Liver (tissue), 9 donors: ENCODE data around the gene UTS2R. TPM values are rescaled to one million over a fixed set of nuclear protein-coding genes. Genes with fewer than 3 reads are reported as not detected.

Source experiments
- DNase-seq: peaks from one replicate; pipeline ENCODE4 v3.0.0-alpha.2; 2017; ENCODE audit warnings: low spot score
- H3K27ac ChIP-seq, 2 donors: one replicate each; pipeline ENCODE4 v1.7.0; 2013; ENCODE audit warnings: inconsistent platforms in 2 of 2, low read length in 2 of 2, control low read depth in 1 of 2, low read depth in 1 of 2, mild to moderate bottlenecking in 1 of 2
- H3K27me3 ChIP-seq, 4 donors: one replicate each; pipeline versions ENCODE4 v1.6.1 to v1.7.0; 2013; ENCODE audit warnings: low read length in 3 of 4, inconsistent platforms in 1 of 4, mild to moderate bottlenecking in 1 of 4, moderate library complexity in 1 of 4; ENCODE audit not compliant: control insufficient read depth in 4 of 4, insufficient read depth in 4 of 4
- H3K36me3 ChIP-seq, 4 donors: one replicate each; pipeline versions ENCODE4 v1.6.1 to v1.7.0; 2013; ENCODE audit warnings: low read length in 3 of 4, mild to moderate bottlenecking in 3 of 4, low read depth in 1 of 4, moderate library complexity in 1 of 4; ENCODE audit not compliant: control insufficient read depth in 4 of 4, insufficient read depth in 3 of 4
- H3K4me1 ChIP-seq, 4 donors: one replicate each; pipeline versions ENCODE4 v1.6.1 to v1.7.0; 2013; ENCODE audit warnings: low read length in 3 of 4, mild to moderate bottlenecking in 3 of 4, moderate library complexity in 1 of 4; ENCODE audit not compliant: control insufficient read depth in 4 of 4, insufficient read depth in 4 of 4
- H3K4me3 ChIP-seq, 3 donors: one replicate each; pipeline versions ENCODE4 v1.6.1 to v1.7.0; 2013; ENCODE audit warnings: low read length in 3 of 3, control low read depth in 1 of 3, low read depth in 1 of 3, mild to moderate bottlenecking in 1 of 3
- H3K9ac ChIP-seq, 2 donors: one replicate each; pipeline ENCODE4 v1.7.0; 2013; ENCODE audit warnings: low read length in 2 of 2, mild to moderate bottlenecking in 2 of 2, moderate library complexity in 2 of 2, control low read depth in 1 of 2, low read depth in 1 of 2
- H3K9me3 ChIP-seq, 4 donors: one replicate each; pipeline versions ENCODE4 v1.6.1 to v1.7.0; 2013; ENCODE audit warnings: low read length in 3 of 4; ENCODE audit not compliant: control insufficient read depth in 4 of 4
- CTCF ChIP-seq: fragments of 150-350 bp; IDR thresholded peaks from 2 replicates; pipeline ENCODE4 v1.5.1; 2017; ENCODE audit warnings: improper control_type of control experiment, low read depth, low read length; ENCODE audit not compliant: missing input control
- FOXA1 ChIP-seq: IDR thresholded peaks from 2 replicates; pipeline ENCODE4 v1.6.1; 2016; ENCODE audit warnings: antibody characterized with exemption
- FOXA2 ChIP-seq: IDR thresholded peaks from 2 replicates; pipeline ENCODE4 v1.6.1; 2016; ENCODE audit warnings: antibody characterized with exemption
- GABPA ChIP-seq, 2 donors: IDR thresholded peaks in 1 of 2; conservative IDR thresholded peaks in 1 of 2; 2 replicates each; pipeline ENCODE4 v1.6.1; 2016; ENCODE audit warnings: antibody characterized with exemption in 2 of 2, mild to moderate bottlenecking in 1 of 2, moderate library complexity in 1 of 2
- HNF4A ChIP-seq, 2 donors: conservative IDR thresholded peaks; 2 replicates each; pipeline ENCODE4 v1.6.1; 2016; ENCODE audit warnings: antibody characterized with exemption in 2 of 2, mild to moderate bottlenecking in 2 of 2
- JUND ChIP-seq, 2 donors: IDR thresholded peaks; 2 replicates each; pipeline ENCODE4 v1.6.1; 2016; ENCODE audit warnings: antibody characterized with exemption in 2 of 2
- REST ChIP-seq: IDR thresholded peaks from 2 replicates; pipeline ENCODE4 v1.6.1; 2016; ENCODE audit warnings: antibody characterized with exemption, mild to moderate bottlenecking
- RXRA ChIP-seq, 2 donors: IDR thresholded peaks; 2 replicates each; pipeline ENCODE4 v1.6.1; 2017 to 2018; ENCODE audit warnings: antibody characterized with exemption in 2 of 2, mild to moderate bottlenecking in 1 of 2
- TAF1 ChIP-seq: conservative IDR thresholded peaks from 2 replicates; pipeline ENCODE4 v1.6.1; 2016; ENCODE audit warnings: antibody characterized with exemption, mild to moderate bottlenecking
- WGBS: extraction: QIAGEN DNeasy Blood & Tissue Kit; methylation state at CpG from one replicate; pipeline ENCODE4 v1.1.7; 2013; 5-methylcytosine and 5-hydroxymethylcytosine counted together
- polyA plus RNA-seq, 2 donors: library from polyadenylated mRNA; stranded (reverse) in 1 of 2; unstranded in 1 of 2; fragments of 200-250 nt in 1 of 2; fragments of >200 nt in 1 of 2; fragmentation: Nextera tagmentation in 1 of 2; extraction: Ambion mirVana in 1 of 2; gene quantifications; one replicate each; pipeline versions ENCODE4 v1.2.1 to v1.2.3, GENCODE V29; 2013 to 2015
- total RNA-seq, 2 donors: library from RNA; depleted of rRNA; stranded (reverse); fragments of >200 nt; gene quantifications; one replicate each; pipeline ENCODE4 v1.2.3, GENCODE V29; 2014
- donor health status: healthy.
- donor health status: healthy.
- donor health status: healthy.
- donor health status: healthy.
- donor health status: healthy.

The UTS2R gene
- total RNA-seq (not detected), polyA plus RNA-seq (not detected)

GRCh38 chr17:82371333-82372248, at the start of gene UTS2R:
UTS2R (plus strand) TSS chr17:82371765; CDS start chr17:82374325, 2,560 bp downstream.
- TF ChIP-seq JUND (IDR thresholded peaks at IDR 0.05), result no peak
- H3K9me3 ChIP-seq, result no peaks in the 10 kb centered on the region
- H3K4me1 ChIP-seq, result peaks cover 5 to 27% (median 15%) of the 10 kb centered on the region in 4 donors
- H3K27ac ChIP-seq, result no peak within 1 kb of the TSS
- H3K36me3 ChIP-seq, result no peaks in the 10 kb centered on the region
- peaks cover 0 to 17% (median 3%) of the 10 kb centered on the region in 4 donors for H3K27me3 ChIP-seq
- H3K4me3 ChIP-seq, result peak within 1 kb of the TSS in 2 of 3 donors; percentile 55 to 60
- H3K9ac ChIP-seq, result no peak within 1 kb of the TSS
- 9% methylated on average over 109 of the region's 109 CpGs for WGBS
- DNase-seq, result no peak

- H3K9ac ChIP-seq, result no peak overlapping the region
- H3K4me1 ChIP-seq, result peaks cover 9 to 28% (median 19%) of the 10 kb centered on the region in 4 donors
- WGBS, result 77% methylated on average over 21 of the region's 21 CpGs
- TF ChIP-seq REST (no peak), HNF4A (conservative IDR thresholded peaks at IDR 0.05) (no peak), TAF1 (no peak), FOXA1 (no peak), FOXA2 (no peak), RXRA (IDR thresholded peaks at IDR 0.05) (no peak), CTCF (no peak), GABPA (IDR thresholded peaks at IDR 0.05 in 1 of 2, conservative IDR thresholded peaks at IDR 0.05 in 1 of 2) (no peak)
- H3K27me3 ChIP-seq, result no peaks in the 10 kb centered on the region
- H3K4me3 ChIP-seq, result no peak overlapping the region
- H3K27ac ChIP-seq, result no peak overlapping the region
- no peaks in the 10 kb centered on the region for H3K9me3 ChIP-seq
- DNase-seq, result no peak
- peaks cover 0 to 1% (median 0%) of the 10 kb centered on the region in 4 donors for H3K36me3 ChIP-seq
Observed at GRCh38 chr17:82321947-82322466, 49.6 kb upstream of the UTS2R start.
